Measurements from ENCODE around the gene PCDHA10.
"Not testable (repeated sequence)": the region's sequence is repeated elsewhere in the genome, so short reads cannot be mapped to it uniquely, and the experiment has no call there.

The PCDHA10 gene

DNA sequence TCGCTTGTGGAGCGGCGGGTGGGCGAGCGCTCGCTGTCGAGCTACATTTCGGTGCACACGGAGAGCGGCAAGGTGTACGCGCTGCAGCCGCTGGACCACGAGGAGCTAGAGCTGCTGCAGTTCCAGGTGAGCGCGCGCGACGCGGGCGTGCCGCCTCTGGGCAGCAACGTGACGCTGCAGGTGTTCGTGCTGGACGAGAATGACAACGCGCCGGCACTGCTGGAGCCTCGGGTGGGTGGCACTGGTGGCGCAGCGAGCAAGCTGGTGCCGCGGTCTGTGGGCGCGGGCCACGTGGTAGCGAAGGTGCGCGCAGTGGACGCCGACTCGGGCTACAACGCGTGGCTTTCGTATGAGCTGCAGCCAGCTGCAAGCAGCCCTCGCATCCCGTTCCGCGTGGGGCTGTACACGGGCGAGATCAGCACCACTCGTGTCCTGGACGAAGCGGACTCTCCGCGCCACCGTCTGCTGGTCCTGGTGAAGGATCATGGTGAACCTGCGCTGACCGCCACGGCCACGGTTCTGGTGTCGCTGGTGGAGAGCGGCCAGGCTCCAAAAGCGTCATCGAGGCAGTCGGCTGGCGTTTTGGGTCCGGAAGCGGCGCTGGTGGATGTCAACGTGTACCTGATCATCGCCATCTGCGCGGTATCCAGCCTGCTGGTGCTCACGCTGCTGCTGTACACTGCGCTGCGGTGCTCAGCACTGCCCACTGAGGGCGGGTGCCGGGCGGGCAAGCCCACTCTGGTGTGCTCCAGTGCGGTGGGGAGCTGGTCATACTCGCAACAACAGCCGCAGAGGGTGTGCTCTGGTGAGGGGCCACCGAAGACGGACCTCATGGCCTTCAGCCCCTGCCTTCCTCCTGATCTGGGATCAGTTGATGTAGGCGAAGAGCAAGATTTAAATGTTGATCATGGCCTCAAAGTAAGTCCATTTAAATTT, 12.6 kb upstream of the PCDHA10 start:
- DNase-seq (ENCODE audit: low read depth in 2 of 2), result no peak

DNA sequence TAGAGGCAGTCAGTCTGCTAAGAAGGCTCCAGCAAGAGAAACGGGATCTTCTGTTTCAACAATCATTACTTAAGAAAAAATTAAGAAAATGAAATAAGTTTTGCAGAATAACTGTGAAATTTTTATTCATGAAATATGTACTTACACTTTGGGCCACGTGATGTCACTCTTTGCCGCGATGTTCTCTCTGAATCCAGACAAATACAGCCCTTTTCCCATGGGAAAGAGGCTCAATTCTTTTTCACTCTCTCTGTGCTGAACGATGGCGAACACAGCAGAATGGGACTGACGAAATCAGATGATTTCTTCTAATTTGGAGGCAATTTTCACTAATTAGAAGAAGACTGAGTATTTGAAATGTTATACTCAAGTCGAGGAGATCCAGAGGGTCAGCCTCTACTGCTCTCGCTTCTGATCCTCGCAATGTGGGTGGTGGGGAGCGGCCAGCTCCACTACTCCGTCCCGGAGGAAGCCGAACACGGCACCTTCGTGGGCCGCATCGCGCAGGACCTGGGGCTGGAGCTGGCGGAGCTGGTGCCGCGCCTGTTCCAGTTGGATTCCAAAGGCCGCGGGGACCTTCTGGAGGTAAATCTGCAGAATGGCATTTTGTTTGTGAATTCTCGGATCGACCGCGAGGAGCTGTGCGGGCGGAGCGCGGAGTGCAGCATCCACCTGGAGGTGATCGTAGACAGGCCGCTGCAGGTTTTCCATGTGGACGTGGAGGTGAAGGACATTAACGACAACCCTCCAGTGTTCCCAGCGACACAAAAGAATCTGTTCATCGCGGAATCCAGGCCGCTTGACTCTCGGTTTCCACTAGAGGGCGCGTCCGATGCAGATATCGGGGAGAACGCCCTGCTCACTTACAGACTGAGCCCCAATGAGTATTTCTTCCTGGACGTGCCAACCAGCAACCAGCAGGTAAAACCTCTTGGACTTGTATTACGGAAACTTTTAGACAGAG, 7.3 kb upstream of the PCDHA10 start, which contains the start of gene PCDHA9:
Gene PCDHA9, plus strand, starts transcription at position 244 of the 964 bp plus-strand sequence. Its CDS starts 114 bp downstream, at position 358.
- not testable (repeated sequence) for DNase-seq (ENCODE audit: low read depth in 2 of 2)

DNA sequence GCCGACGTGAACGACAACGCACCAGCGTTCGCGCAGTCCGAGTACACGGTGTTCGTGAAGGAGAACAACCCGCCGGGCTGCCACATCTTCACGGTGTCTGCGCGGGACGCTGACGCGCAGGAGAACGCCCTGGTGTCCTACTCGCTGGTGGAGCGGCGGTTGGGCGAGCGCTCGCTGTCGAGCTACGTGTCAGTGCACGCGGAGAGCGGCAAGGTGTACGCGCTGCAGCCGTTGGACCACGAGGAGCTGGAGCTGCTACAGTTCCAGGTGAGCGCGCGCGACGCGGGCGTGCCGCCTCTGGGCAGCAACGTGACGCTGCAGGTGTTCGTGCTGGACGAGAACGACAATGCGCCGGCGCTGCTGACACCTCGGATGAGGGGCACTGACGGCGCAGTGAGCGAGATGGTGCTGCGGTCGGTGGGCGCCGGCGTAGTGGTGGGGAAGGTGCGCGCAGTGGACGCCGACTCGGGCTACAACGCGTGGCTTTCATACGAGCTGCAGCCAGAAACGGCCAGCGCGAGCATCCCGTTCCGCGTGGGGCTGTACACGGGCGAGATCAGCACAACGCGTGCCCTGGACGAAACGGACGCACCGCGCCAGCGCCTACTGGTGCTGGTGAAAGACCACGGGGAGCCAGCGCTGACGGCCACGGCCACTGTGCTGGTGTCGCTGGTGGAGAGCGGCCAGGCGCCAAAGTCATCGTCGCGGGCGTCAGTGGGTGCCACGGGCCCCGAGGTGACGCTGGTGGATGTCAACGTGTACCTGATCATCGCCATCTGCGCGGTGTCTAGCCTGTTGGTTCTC, 5.7 kb upstream of the PCDHA10 start:
- DNase-seq (ENCODE audit: low read depth in 2 of 2), result not testable (repeated sequence)

DNA sequence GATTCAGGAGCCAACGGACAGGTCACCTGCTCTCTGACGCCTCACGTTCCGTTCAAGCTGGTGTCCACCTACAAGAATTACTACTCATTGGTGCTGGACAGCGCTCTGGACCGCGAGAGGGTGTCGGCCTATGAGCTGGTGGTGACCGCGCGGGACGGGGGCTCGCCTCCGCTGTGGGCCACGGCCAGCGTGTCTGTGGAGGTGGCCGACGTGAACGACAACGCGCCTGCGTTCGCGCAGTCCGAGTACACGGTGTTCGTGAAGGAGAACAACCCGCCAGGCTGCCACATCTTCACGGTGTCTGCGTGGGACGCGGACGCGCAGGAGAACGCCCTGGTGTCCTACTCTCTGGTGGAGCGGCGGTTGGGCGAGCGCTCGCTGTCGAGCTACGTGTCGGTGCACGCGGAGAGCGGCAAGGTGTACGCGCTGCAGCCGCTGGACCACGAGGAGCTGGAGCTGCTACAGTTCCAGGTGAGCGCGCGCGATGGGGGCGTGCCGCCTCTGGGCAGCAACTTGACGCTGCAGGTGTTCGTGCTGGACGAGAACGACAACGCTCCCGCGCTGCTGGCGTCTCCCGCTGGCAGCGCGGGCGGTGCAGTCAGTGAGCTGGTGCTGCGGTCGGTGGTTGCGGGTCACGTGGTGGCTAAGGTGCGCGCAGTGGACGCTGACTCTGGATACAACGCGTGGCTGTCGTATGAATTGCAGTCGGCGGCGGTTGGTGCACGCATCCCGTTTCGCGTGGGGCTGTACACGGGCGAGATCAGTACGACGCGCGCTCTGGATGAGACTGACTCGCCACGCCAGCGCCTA, 1.7 kb downstream of the PCDHA10 start:
- no peak for DNase-seq (ENCODE audit: low read depth in 2 of 2)

DNA sequence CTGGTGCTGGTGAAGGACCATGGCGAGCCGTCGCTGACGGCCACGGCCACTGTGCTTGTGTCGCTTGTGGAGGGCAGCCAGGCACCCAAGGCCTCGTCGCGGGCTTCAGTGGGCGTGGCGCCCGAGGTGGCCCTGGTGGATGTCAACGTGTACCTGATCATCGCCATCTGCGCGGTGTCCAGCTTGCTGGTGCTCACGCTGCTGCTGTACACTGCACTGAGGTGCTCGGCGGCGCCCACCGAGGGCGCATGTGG, 2.2 kb downstream of the PCDHA10 start:
- DNase-seq (ENCODE audit: low read depth in 2 of 2), result no peak

DNA sequence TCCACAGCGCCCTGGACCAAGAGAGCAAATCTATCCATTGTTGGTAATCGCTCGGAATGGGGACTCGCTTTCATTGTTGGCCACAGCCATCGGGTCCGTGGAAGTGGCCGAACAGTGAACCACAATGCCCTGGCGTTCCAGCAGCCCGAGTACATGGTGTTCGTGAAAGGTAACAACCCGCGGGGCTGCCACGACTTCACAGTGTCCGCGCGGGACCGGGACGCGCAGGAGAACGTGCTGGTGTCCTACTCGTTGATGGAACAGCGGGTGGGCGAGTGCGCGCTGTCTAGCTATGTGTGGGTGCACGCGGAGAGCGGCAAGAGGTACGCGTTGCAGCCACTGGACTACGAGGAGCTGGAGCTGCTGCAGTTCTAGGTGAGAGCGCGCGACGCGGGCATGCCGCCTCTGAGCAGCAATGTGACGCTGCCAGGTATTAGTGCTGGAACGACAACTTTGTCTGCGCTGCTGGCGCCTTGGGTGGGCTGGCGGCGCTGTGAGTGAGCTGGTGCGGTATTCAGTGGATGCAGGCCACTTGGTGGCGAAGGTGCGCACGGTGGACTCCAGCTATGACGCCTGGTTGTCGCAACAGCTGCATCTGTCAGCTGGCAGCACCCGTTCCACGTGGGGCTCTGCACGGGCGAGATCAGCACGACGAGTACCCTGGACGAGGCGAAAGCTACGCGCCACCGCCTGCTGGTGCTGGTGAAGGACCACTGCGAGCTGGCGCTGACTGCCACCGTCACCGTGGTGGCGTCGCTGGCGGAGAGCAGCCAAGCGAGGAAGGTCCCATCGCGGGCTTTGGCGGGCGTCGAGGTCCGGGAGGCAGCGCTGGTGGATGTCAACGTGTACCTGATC, 7.0 kb downstream of the PCDHA10 start:
- DNase-seq (ENCODE audit: low read depth in 2 of 2), result no peak

DNA sequence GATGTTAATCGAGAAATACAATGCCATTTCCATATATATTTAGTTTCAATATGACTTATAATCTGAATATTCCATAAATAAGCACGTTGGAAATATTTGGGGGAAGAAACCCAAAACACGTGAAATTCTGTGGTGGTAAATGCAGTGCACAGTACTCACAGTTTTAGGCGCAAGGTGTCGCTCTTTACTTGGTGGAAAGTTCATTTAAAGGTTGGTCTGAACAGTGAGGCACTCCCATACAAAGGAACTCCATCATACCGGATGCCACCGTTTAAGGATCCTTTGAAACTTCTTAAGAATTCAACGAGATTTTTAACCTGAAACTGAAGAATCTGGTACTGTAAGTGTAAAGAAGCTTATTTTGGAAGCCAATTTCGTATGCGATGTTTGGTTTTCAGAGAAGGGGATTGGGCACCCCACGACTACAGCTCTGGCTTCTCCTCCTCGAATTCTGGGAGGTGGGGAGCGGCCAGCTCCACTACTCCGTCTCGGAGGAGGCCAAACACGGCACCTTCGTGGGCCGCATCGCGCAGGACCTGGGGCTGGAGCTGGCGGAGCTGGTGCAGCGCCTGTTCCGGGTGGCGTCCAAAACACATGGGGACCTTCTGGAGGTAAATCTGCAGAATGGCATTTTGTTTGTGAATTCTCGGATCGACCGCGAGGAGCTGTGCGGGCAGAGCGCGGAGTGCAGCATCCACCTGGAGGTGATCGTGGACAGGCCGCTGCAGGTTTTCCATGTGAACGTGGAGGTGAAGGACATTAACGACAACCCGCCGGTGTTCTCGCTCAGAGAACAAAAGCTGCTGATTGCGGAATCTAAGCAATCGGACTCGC, 13.2 kb downstream of the PCDHA10 start, which contains the start of gene PCDHA11:
Gene PCDHA11, plus strand, starts transcription at position 237 of the 834 bp plus-strand sequence. Its CDS starts 147 bp downstream, at position 384.
- DNase-seq (ENCODE audit: low read depth in 2 of 2), result no peak

DNA sequence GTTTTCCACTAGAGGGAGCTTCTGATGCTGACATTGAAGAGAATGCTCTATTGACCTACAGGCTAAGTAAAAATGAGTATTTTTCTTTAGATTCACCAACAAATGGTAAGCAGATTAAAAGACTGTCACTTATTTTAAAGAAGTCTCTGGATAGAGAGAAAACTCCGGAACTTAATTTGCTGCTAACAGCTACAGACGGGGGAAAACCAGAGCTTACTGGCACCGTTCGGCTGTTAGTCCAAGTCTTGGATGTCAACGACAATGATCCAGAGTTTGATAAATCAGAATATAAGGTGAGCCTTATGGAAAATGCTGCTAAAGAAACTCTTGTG, 13.8 kb downstream of the PCDHA10 start:
- DNase-seq (ENCODE audit: low read depth in 2 of 2), result no peak

DNA sequence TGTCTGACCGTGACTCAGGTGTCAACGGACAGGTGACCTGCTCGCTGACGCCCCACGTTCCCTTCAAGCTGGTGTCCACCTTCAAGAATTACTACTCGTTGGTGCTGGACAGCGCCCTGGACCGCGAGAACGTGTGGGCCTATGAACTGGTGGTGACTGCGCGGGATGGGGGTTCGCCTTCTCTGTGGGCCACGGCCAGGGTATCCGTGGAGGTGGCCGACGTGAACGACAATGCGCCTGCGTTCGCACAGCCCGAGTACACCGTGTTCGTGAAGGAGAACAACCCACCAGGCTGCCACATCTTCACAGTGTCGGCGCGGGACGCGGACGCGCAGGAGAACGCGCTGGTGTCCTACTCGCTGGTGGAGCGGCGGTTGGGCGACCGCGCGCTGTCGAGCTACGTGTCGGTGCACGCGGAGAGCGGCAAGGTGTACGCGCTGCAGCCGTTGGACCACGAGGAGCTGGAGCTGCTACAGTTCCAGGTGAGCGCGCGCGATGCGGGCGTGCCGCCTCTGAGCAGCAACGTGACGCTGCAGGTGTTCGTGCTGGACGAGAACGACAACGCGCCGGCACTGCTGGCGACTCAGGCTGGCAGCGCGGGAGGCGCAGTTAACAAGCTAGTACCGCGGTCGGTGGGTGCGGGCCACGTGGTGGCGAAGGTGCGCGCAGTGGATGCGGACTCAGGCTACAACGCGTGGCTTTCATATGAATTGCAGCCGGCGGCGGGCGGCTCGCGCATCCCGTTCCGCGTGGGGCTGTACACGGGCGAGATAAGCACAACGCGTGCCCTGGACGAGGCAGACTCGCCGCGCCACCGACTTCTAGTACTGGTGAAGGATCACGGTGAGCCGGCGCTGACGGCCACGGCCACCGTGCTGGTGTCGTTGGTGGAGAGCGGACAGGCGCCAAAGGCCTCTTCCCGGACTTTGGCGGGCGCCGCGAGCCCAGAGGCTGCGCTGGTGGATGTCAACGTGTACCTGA, 14.8 kb downstream of the PCDHA10 start:
- no peak for DNase-seq (ENCODE audit: low read depth in 2 of 2)

DNA sequence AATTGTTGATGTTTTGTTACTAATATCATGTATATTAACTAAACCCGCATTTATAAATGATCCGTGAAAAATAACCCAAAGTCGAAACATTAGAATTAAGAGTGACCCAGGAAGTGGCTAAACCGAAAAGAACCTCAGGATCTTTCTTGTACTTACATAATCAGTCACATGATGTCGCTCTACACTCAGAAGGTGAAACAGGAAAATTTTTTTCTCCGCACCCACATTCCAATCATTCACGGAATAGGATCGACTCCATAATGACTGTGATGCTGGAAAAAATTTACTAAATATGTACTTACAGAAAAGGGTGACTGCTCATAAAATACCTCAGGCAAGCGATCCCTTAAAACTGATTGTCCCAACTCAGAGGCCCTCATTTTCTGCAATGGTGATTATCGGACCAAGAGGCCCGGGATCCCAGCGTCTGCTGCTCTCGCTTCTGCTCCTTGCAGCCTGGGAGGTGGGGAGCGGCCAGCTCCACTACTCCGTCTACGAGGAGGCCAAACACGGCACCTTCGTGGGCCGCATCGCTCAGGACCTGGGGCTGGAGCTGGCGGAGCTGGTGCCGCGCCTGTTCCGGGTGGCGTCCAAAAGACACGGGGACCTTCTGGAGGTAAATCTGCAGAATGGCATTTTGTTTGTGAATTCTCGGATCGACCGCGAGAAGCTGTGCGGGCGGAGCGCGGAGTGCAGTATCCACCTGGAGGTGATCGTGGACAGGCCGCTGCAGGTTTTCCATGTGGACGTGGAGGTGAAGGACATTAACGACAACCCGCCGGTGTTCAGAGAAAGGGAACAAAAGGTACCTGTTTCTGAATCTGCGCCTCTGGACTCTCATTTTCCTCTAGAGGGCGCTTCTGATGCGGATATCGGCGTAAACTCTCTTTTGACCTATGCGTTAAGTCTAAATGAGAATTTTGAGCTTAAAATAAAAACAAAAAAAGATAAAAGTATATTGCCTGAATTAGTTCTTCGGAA, 19.7 kb downstream of the PCDHA10 start, which contains the start of gene PCDHA12:
Gene PCDHA12, plus strand, starts transcription at position 224 of the 981 bp plus-strand sequence. Its CDS starts 165 bp downstream, at position 389.
- no peak for DNase-seq (ENCODE audit: low read depth in 2 of 2)

DNA sequence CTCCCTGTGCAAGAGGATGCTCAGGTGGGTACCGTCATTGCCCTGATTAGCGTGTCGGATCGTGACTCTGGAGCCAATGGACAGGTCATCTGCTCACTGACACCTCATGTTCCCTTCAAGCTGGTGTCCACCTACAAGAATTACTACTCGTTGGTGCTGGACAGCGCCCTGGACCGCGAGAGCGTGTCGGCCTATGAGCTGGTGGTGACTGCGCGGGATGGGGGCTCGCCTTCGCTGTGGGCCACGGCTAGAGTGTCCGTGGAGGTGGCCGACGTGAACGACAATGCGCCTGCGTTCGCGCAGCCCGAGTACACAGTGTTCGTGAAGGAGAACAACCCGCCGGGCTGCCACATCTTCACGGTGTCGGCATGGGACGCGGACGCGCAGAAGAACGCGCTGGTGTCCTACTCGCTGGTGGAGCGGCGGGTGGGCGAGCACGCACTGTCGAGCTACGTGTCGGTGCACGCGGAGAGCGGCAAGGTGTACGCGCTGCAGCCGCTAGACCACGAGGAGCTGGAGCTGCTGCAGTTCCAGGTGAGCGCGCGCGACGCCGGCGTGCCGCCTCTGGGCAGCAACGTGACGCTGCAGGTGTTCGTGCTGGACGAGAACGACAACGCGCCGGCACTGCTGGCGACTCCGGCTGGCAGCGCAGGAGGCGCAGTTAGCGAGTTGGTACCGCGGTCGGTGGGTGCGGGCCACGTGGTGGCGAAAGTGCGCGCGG, 21.0 kb downstream of the PCDHA10 start:
- not testable (repeated sequence) for DNase-seq (ENCODE audit: low read depth in 2 of 2)

DNA sequence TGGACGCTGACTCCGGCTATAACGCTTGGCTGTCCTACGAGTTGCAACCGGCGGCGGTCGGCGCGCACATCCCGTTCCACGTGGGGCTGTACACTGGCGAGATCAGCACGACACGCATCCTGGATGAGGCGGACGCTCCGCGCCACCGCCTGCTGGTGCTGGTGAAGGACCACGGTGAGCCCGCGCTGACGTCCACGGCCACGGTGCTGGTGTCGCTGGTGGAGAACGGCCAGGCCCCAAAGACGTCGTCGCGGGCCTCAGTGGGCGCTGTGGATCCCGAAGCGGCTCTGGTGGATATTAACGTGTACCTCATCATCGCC, 21.5 kb downstream of the PCDHA10 start:
- no peak for DNase-seq (ENCODE audit: low read depth in 2 of 2)

DNA sequence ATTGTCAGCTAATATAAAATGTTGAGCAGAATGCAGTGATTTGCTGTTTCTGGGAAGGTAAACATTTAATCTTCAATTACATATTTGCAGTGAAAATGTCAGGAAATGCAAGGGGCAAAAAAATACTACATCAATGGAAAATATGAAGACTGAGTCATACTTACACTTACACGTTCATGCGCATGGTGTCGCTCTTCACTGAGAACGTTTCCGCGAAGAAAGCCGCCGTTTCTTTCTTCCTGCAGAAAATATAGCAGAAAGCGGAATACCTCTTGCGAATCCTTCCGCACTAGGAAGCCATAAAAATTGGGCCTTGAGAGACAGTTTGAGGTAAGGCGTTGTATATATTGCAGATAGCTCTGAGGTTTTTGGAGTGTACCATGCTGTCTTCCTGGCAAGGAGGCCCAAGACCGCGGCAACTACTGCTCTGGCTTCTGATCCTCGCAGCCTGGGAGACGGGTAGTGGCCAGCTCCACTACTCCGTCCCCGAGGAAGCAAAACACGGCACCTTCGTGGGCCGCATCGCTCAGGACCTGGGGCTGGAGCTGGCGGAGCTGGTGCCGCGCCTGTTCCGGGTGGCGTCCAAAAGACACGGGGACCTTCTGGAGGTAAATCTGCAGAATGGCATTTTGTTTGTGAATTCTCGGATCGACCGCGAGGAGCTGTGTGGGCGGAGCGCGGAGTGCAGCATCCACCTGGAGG, 26.3 kb downstream of the PCDHA10 start, which contains the start of gene PCDHA13:
Gene PCDHA13, plus strand, starts transcription at position 236 of the 702 bp plus-strand sequence. Its CDS starts 145 bp downstream, at position 381.
- DNase-seq (ENCODE audit: low read depth in 2 of 2), result no peak

DNA sequence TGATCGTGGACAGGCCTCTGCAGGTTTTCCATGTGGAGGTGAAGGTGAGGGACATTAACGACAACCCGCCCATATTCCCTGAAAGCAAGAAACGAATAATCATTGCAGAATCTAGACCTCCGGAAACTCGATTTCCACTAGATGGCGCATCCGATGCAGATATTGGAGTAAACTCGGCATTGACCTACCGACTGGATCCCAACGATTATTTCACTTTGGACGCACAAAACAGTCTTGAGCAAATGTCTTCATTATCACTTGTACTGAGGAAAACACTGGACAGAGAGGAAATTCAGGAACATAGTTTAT, 26.8 kb downstream of the PCDHA10 start:
- no peak for DNase-seq (ENCODE audit: low read depth in 2 of 2)

DNA sequence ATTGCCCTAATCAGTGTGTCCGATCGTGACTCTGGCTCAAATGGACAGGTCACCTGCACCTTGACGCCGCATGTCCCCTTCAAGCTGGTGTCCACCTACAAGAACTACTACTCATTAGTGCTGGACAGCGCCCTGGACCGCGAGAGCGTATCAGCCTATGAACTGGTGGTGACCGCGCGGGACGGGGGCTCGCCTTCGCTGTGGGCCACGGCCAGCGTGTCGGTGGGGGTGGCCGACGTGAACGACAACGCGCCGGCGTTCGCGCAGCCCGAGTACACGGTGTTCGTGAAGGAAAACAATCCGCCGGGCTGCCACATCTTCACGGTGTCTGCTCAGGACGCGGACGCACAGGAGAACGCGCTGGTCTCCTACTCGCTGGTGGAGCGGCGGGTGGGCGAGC, 27.7 kb downstream of the PCDHA10 start:
- DNase-seq (ENCODE audit: low read depth in 2 of 2), result no peak
